Fibroblast of the aortic adventitia (primary cell): Measurements from ENCODE around the gene TTYH3. TPM values are rescaled to one million over a fixed set of nuclear protein-coding genes. Genes with fewer than 3 reads are reported as not detected.

Experiments used
- DNase-seq: peaks from one replicate; pipeline ENCODE4 v3.0.0-alpha.2; 2010; ENCODE audit warnings: low read depth
- H3K4me3 ChIP-seq: 2 replicates; pipeline ENCODE4 v1.5.1; 2011; ENCODE audit warnings: low read depth, mild to moderate bottlenecking, control low read depth, low read length, moderate library complexity
- total RNA-seq: library from RNA; depleted of rRNA; stranded (reverse); fragments of >200 nt; gene quantifications from 2 replicates; pipeline ENCODE4 v1.2.3, GENCODE V29; 2012; ENCODE audit warnings: low replicate concordance
- TF ChIP-seq, protein P1 (sequence below): IDR thresholded peaks from 2 replicates; pipeline ENCODE4 v1.5.1; 2011; ENCODE audit warnings: mild to moderate bottlenecking, low read length, control low read depth, inconsistent platforms; ENCODE audit not compliant: insufficient read depth

The TTYH3 gene
- total RNA-seq, 1 donor, result 27.9 TPM

DNA sequence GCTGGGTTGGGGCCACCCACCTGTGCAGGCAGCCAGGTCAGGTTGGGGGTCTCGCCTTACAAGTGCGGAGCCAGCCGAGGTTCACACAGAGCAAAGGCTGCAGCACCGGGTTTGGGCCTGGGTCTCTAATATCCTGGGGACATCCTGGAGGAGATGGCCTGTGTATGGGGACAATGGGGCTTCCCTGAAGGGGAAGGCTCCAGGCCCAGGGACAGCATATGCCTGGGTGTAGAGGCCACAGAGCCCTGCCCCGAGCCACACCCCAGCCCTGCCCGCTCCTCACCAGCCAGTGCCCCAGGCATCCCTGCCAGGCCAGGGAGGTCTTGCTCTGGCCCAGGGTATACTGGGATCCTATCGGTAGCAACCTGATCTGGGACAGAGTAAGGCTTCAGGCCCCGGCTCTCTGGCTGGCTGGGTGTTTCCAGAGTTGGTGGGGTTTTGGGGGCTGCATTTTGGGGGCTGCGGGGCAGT, 9.1 kb downstream of the TTYH3 start:
- TF ChIP-seq, protein P1, sequence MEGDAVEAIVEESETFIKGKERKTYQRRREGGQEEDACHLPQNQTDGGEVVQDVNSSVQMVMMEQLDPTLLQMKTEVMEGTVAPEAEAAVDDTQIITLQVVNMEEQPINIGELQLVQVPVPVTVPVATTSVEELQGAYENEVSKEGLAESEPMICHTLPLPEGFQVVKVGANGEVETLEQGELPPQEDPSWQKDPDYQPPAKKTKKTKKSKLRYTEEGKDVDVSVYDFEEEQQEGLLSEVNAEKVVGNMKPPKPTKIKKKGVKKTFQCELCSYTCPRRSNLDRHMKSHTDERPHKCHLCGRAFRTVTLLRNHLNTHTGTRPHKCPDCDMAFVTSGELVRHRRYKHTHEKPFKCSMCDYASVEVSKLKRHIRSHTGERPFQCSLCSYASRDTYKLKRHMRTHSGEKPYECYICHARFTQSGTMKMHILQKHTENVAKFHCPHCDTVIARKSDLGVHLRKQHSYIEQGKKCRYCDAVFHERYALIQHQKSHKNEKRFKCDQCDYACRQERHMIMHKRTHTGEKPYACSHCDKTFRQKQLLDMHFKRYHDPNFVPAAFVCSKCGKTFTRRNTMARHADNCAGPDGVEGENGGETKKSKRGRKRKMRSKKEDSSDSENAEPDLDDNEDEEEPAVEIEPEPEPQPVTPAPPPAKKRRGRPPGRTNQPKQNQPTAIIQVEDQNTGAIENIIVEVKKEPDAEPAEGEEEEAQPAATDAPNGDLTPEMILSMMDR, result no peak

DNA sequence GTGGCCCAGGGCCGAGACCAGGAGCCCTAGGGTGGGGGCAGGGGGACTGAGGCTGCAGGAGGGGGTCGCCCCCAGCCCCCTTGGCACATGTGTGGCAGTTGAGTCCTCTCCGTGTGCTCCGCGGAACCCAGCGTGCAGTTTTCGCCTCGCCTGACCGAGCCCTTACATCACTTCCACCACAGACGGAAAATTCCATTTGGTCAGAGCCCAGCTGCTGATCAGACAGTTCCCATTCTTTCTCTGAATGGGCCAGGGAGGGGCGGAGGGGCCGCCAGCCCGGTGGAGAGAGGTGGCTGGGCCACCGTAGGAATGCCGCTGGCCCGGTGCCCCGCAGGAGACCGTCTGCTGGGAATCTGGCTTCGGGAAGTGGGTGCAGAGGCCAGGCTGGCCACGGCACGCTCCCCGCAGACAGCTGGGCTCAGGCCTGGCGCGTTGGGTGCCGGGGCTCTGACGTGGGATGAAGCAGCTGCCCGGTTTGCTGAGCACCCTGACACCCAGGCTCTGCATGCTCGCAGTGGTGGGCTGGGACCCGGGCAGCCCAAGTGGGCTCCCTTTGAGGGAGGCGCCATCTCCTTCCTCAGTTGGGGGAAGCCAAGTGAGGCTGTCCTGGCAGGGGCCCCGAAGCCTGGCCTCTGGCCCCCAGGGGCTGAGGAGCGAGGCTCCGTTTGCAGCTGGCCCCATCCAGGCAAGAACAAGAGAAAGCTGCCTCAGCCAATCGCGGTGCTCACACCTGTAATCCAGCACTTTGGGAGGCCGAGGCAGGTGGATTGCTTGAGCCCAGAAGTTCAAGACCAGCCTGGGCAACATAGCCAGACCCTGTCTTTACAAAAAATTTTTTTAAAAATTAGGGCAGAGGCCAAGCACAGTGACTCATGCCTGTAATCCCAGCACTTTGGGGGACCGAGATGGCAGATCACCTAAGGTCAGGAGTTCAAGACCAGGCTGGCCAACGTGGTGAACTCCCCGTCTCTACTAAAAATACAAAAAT, 9.9 kb downstream of the TTYH3 start:
- H3K4me3 ChIP-seq, result no peak overlapping the region
- TF ChIP-seq, protein P1, result no peak
- DNase-seq, result peak; percentile 97

More for the DNA sequence above, 9.1 kb downstream of the TTYH3 start:
- no peak for DNase-seq
- no peak overlapping the region for H3K4me3 ChIP-seq

GRCh38 chr7:2643386-2644219, 11.8 kb downstream of the TTYH3 start:
- TF ChIP-seq, protein P1, result no peak
- DNase-seq, result no peak
- no peak overlapping the region for H3K4me3 ChIP-seq

DNA sequence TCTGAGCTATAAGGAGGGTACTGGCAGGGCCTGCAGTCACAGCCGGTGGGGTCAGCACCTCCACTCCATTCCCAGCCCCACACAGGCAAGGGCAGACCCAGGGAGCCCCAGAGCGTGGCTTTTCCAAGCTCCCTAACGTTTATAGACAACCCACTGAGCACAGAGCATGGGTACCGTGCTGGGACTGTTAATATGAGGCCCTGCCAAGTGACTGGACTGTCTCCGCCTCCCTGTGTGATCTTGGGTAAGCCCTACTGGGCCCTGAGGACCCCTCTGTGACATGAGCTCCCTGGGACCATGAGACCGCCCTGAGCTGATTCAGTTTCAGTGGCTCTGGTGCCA, 12.4 kb downstream of the TTYH3 start:
- TF ChIP-seq, protein P1, result no peak

GRCh38 chr7:2644562-2645273, 12.9 kb downstream of the TTYH3 start:
- no peak for DNase-seq
- TF ChIP-seq, protein P1, result no peak
- H3K4me3 ChIP-seq, result no peak overlapping the region

More for the DNA sequence above, 12.4 kb downstream of the TTYH3 start:
- no peak overlapping the region for H3K4me3 ChIP-seq
- no peak for DNase-seq

DNA sequence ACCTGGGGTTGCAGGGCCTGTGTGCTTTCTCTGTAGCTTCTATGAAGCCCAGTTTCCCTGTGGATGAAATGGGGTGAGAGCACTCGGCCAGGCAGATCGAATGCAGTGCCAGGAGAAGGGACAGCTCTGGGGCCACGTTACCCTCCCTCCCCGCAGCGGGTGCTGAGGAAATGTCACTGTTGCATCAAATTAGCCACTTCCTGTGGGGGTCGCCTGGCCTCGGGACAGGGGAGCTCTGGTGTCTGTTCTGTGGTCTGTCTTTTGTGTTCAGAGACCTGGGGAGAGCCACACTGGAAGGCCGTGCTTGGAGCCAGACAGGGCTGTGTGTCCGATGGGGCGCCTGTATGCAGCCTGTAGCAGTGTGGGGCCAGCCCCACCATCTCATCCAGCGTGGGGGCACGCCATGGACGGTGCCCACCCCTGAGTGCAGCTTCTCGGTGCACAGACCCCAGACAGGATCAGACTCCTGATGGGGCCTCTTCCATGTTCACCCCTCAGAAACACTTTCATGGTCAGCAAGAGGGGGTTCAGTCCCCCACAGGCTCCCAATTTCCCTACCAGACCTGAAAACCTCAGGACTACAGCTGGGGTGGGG, 13.6 kb downstream of the TTYH3 start:
- no peak for DNase-seq
- no peak overlapping the region for H3K4me3 ChIP-seq
- TF ChIP-seq, protein P1, result no peak
